Suprapubic skin (tissue), 4 donors: ENCODE measurements around the gene STIM1. TPM values are rescaled to one million over a fixed set of nuclear protein-coding genes. Genes with fewer than 3 reads are reported as not detected.

Source experiments
- DNase-seq, 2 donors: peaks; one replicate each; pipeline ENCODE4 v3.0.0-alpha.2; 2019; ENCODE audit warnings: low spot score in 2 of 2
- H3K27ac ChIP-seq: fragments of 200-600 bp; sonication (generic); one replicate; pipeline ENCODE4 v1.5.1; 2019
- H3K27me3 ChIP-seq: fragments of 200-600 bp; sonication (generic); one replicate; pipeline ENCODE4 v1.5.1; 2019
- H3K36me3 ChIP-seq: fragments of 200-600 bp; sonication (generic); one replicate; pipeline ENCODE4 v1.5.1; 2019
- H3K4me1 ChIP-seq: fragments of 200-600 bp; sonication (generic); one replicate; pipeline ENCODE4 v1.5.1; 2019
- H3K4me3 ChIP-seq: fragments of 200-600 bp; sonication (generic); one replicate; pipeline ENCODE4 v1.5.1; 2019; ENCODE audit warnings: mild to moderate bottlenecking
- H3K9me3 ChIP-seq: fragments of 200-600 bp; sonication (generic); one replicate; pipeline ENCODE4 v1.5.1; 2019
- CTCF ChIP-seq, 2 donors: fragments of 200-600 bp in 1 of 2; fragments of 450-650 bp in 1 of 2; sonication (generic) in 1 of 2; IDR thresholded peaks; one replicate each; pipeline ENCODE4 v1.5.1; 2016 to 2019; ENCODE audit warnings: antibody characterized with exemption in 2 of 2, mild to moderate bottlenecking in 1 of 2, moderate library complexity in 1 of 2
- EP300 ChIP-seq: sonication (generic); formaldehyde crosslinking; IDR thresholded peaks from one replicate; pipeline ENCODE4 v1.6.1; 2017; ENCODE audit warnings: antibody characterized with exemption
- POLR2A ChIP-seq, 2 donors: fragments of 450-650 bp; IDR thresholded peaks; one replicate each; pipeline ENCODE4 v1.6.1; 2017; ENCODE audit warnings: antibody characterized with exemption in 2 of 2, mild to moderate bottlenecking in 2 of 2, moderate library complexity in 2 of 2
- POLR2AphosphoS5 ChIP-seq, 3 donors: sonication (generic); formaldehyde crosslinking; IDR thresholded peaks; one replicate each; pipeline ENCODE4 v1.6.1; 2017; ENCODE audit warnings: antibody characterized with exemption in 3 of 3
- WGBS: methylation state at CpG from one replicate; pipeline ENCODE4 v1.1.5; 2018; 5-methylcytosine and 5-hydroxymethylcytosine counted together
- total RNA-seq, 4 donors: library from RNA; depleted of rRNA; stranded (reverse); fragments of >200 nt; gene quantifications; one replicate each; pipeline ENCODE4 v1.1.0, GENCODE V29; 2016

Gene STIM1
- total RNA-seq, 4 donors from 2014 or later = 58.4 to 70.2 (median 60.9) TPM

GRCh38 chr11:3934658-3935057 lies 79.2 kb downstream of the STIM1 start:
- Histone ChIP-seq H3K4me3 (no peak overlapping the region), H3K27ac (no peak overlapping the region), H3K27me3 (no peaks in the 10 kb centered on the region), H3K36me3 (no peaks in the 10 kb centered on the region), H3K4me1 (peaks cover 35% of the 10 kb centered on the region), H3K9me3 (no peaks in the 10 kb centered on the region)
- TF ChIP-seq POLR2AphosphoS5 (IDR thresholded peaks at IDR 0.05) (no peak), EP300 (no peak), CTCF (IDR thresholded peaks at IDR 0.05) (no peak), POLR2A (IDR thresholded peaks at IDR 0.05) (no peak)
- WGBS = 50% methylated on average over 1 of the region's 1 CpG
- no peak for DNase-seq

- Histone ChIP-seq H3K9me3 (no peaks in the 10 kb centered on the region), H3K27ac (no peak overlapping the region), H3K36me3 (no peaks in the 10 kb centered on the region), H3K4me3 (no peak overlapping the region), H3K27me3 (no peaks in the 10 kb centered on the region), H3K4me1 (peaks cover 46% of the 10 kb centered on the region)
- no peak for DNase-seq
- TF ChIP-seq EP300 (no peak), POLR2A (IDR thresholded peaks at IDR 0.05) (no peak), CTCF (IDR thresholded peaks at IDR 0.05) (no peak), POLR2AphosphoS5 (IDR thresholded peaks at IDR 0.05) (no peak)
- 94% methylated on average over 1 of the region's 1 CpG for WGBS
These were observed 81.1 kb downstream of the STIM1 start for GRCh38 chr11:3936517-3936916.

GRCh38 chr11:3939211-3939610 lies 83.7 kb downstream of the STIM1 start:
- Histone ChIP-seq H3K4me3 (no peak overlapping the region), H3K4me1 (peaks cover 69% of the 10 kb centered on the region), H3K9me3 (no peaks in the 10 kb centered on the region)

GRCh38 chr11:3939651-3940190 lies 84.3 kb downstream of the STIM1 start:
- no peak for TF ChIP-seq CTCF (IDR thresholded peaks at IDR 0.05)
- TF ChIP-seq EP300 = no peak
- no peak for TF ChIP-seq POLR2AphosphoS5 (IDR thresholded peaks at IDR 0.05)
- no peak for TF ChIP-seq POLR2A (IDR thresholded peaks at IDR 0.05)
- 33% methylated on average over 2 of the region's 2 CpGs for WGBS
- Histone ChIP-seq H3K27me3 (no peaks in the 10 kb centered on the region), H3K4me1 (peaks cover 69% of the 10 kb centered on the region), H3K36me3 (no peaks in the 10 kb centered on the region), H3K9me3 (no peaks in the 10 kb centered on the region), H3K4me3 (no peak overlapping the region), H3K27ac (peak overlapping the region; percentile 66)
- DNase-seq = no peak

More at GRCh38 chr11:3939211-3939610, 83.7 kb downstream of the STIM1 start:
- DNase-seq = no peak
- Histone ChIP-seq H3K27ac (peak overlapping the region; percentile 66), H3K27me3 (no peaks in the 10 kb centered on the region), H3K36me3 (no peaks in the 10 kb centered on the region)
- TF ChIP-seq POLR2A (IDR thresholded peaks at IDR 0.05) (no peak), EP300 (no peak), POLR2AphosphoS5 (IDR thresholded peaks at IDR 0.05) (no peak), CTCF (IDR thresholded peaks at IDR 0.05) (no peak)

- no peak for TF ChIP-seq CTCF (IDR thresholded peaks at IDR 0.05)
- TF ChIP-seq EP300 = no peak
- TF ChIP-seq POLR2A (IDR thresholded peaks at IDR 0.05) = no peak
- no peak for TF ChIP-seq POLR2AphosphoS5 (IDR thresholded peaks at IDR 0.05)
- Histone ChIP-seq H3K27me3 (no peaks in the 10 kb centered on the region), H3K36me3 (no peaks in the 10 kb centered on the region), H3K4me1 (peaks cover 75% of the 10 kb centered on the region), H3K27ac (peak overlapping the region; percentile 73), H3K4me3 (no peak overlapping the region), H3K9me3 (no peaks in the 10 kb centered on the region)
- DNase-seq = no peak
- 66% methylated on average over 3 of the region's 3 CpGs for WGBS
These were observed 86.9 kb downstream of the STIM1 start for GRCh38 chr11:3942160-3942955.
